Tibial artery (tissue), 4 donors: ENCODE results near the gene RAP1GAP2.
A peak's percentile ranks its signal among the peaks of the same experiment; 100 is the strongest.

Experiments used
- DNase-seq, 2 donors: peaks; one replicate each; pipeline ENCODE4 v3.0.0-alpha.2; 2019
- H3K27ac ChIP-seq, 2 donors: fragments of 200-600 bp; sonication (generic) in 1 of 2; 1 replicate in 1 of 2; 2 replicates in 1 of 2; pipeline ENCODE4 v1.5.1; 2018 to 2019; ENCODE audit warnings: mild to moderate bottlenecking in 1 of 2
- H3K27me3 ChIP-seq, 2 donors: fragments of 200-600 bp; sonication (generic) in 1 of 2; one replicate each; pipeline versions ENCODE4 v1.5.1 to v1.6.0; 2016 to 2019
- H3K36me3 ChIP-seq, 3 donors: fragments of 200-600 bp; sonication (generic) in 2 of 3; one replicate each; pipeline ENCODE4 v1.5.1; 2016 to 2019; ENCODE audit warnings: mild to moderate bottlenecking in 2 of 3
- H3K4me1 ChIP-seq, 4 donors: fragments of 200-600 bp; sonication (generic) in 2 of 4; 1 replicate in 3 of 4; 2 replicates in 1 of 4; pipeline ENCODE4 v1.5.1; 2016 to 2019
- H3K4me3 ChIP-seq, 2 donors: fragments of 200-600 bp; sonication (generic) in 1 of 2; 1 replicate in 1 of 2; 2 replicates in 1 of 2; pipeline ENCODE4 v1.5.1; 2018 to 2019; ENCODE audit warnings: mild to moderate bottlenecking in 2 of 2
- H3K9me3 ChIP-seq, 3 donors: fragments of 200-600 bp; sonication (generic) in 1 of 3; one replicate each; pipeline ENCODE4 v1.5.1; 2016 to 2019
- intact Hi-C: fragments of 100-400 bp; cut with DNase I; formaldehyde crosslinking; loops from one replicate; pipeline ENCODE4 v1.15.0; 2023; ENCODE audit warnings: low total_unique reads
- TF ChIP-seq, protein P1 (sequence below), 2 experiments: fragments of 200-600 bp in 1 of 2; fragments of 450-650 bp in 1 of 2; IDR thresholded peaks; one replicate each; pipeline ENCODE4 v1.5.1; 2017 to 2019; ENCODE audit warnings: antibody characterized with exemption in 2 of 2, mild to moderate bottlenecking in 1 of 2, moderate library complexity in 1 of 2

RAP1GAP2 gene

DNA sequence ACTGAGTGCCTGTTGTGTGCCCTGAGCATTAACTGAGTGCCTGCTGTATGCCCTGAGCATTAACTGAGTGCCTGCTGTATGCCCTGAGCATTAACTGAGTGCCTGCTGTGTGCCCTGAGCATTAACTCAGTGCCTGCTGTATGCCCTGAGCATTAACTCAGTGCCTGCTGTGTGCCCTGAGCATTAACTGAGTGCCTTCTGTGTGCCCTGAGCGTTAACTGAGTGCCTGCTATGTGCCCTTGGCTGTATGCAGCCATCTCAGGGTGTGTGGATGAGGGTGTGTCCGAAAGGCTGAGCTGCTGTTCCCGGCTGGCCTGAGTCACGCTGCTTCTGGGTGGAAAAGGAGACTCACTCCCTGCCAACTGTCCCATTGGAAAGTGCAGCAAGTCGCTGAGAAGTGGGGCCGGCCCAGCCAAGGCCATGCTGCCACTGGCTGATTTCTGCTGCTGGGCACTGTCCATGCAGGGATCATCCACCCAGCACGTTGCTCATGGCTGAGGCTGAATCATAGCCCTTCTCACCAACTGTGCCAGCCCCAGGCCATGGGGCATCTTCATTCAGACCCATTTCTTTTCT, 153.3 kb downstream of the RAP1GAP2 start:
- TF ChIP-seq, protein P1, sequence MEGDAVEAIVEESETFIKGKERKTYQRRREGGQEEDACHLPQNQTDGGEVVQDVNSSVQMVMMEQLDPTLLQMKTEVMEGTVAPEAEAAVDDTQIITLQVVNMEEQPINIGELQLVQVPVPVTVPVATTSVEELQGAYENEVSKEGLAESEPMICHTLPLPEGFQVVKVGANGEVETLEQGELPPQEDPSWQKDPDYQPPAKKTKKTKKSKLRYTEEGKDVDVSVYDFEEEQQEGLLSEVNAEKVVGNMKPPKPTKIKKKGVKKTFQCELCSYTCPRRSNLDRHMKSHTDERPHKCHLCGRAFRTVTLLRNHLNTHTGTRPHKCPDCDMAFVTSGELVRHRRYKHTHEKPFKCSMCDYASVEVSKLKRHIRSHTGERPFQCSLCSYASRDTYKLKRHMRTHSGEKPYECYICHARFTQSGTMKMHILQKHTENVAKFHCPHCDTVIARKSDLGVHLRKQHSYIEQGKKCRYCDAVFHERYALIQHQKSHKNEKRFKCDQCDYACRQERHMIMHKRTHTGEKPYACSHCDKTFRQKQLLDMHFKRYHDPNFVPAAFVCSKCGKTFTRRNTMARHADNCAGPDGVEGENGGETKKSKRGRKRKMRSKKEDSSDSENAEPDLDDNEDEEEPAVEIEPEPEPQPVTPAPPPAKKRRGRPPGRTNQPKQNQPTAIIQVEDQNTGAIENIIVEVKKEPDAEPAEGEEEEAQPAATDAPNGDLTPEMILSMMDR (IDR thresholded peaks at IDR 0.05) = no peak
- Histone ChIP-seq H3K27me3 (no peaks in the 10 kb centered on the region), H3K9me3 (no peaks in the 10 kb centered on the region), H3K4me1 (no peaks in the 10 kb centered on the region), H3K4me3 (no peak overlapping the region), H3K27ac (no peak overlapping the region), H3K36me3 (no peaks in the 10 kb centered on the region)
- intact Hi-C loops = no loop called here
- peak in 1 of 2 donors; percentile 75 for DNase-seq

DNA sequence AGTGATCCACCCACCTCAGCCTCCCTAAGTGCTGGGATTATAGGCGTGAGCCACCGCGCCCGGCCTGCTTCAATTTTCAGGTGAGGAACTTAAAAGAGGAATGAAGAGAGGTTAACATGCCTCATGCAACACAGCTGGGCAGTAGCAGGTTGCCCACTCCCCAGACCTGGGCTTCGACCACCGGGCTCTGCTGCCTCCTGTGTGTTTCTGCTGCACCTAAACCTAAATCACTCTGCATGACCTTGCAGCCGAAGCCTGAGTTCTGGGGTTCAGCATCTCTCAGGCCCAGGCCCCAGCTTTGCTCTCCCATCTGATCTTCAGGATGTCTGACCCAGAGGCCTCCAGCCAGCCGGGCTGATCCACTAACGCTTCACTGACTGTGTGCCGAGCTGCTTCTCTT, 154.6 kb downstream of the RAP1GAP2 start:
- intact Hi-C loops = no loop called here
- Histone ChIP-seq H3K4me1 (no peaks in the 10 kb centered on the region), H3K9me3 (no peaks in the 10 kb centered on the region), H3K4me3 (no peak overlapping the region), H3K36me3 (no peaks in the 10 kb centered on the region), H3K27me3 (no peaks in the 10 kb centered on the region), H3K27ac (no peak overlapping the region)
- TF ChIP-seq, protein P1 (IDR thresholded peaks at IDR 0.05) = no peak
- no peak for DNase-seq

DNA sequence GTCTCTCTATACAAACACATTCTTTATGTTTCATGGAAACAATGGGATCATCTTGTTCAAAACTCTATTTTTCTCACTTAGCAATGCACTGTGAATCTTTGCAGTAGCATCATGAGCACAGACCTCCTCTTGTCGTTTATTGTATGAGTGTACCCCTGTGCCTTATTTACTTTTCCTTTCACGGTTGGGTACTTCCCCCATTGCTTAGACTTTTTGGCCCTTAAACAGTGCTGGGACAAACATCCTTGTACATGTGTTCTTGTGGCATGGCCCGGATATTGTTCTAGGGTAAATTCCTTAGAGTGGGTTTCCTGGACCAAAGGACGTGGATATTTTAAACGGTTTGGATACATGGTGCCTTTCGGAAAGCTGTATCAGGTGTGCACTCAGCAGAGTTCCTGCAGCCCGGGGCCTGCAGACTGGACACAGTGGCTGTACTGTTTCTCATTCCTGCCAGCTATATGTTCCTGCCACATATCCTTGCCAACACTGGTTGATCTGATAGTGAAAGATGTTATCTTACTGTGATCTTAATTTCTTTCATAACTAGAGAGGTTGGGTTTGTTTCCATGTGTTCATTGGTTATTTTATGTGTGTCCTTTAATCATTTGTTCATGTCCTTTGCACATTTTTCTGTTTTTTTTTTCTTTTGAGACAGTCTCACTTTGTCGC, 156.1 kb downstream of the RAP1GAP2 start:
- H3K9me3 ChIP-seq = no peaks in the 10 kb centered on the region
- no peak for DNase-seq
- no peaks in the 10 kb centered on the region for H3K36me3 ChIP-seq
- no peaks in the 10 kb centered on the region for H3K27me3 ChIP-seq
- H3K4me1 ChIP-seq = no peaks in the 10 kb centered on the region
- intact Hi-C loops = no loop called here
- TF ChIP-seq, protein P1 (IDR thresholded peaks at IDR 0.05) = no peak
- H3K4me3 ChIP-seq = no peak overlapping the region
- H3K27ac ChIP-seq = no peak overlapping the region

DNA sequence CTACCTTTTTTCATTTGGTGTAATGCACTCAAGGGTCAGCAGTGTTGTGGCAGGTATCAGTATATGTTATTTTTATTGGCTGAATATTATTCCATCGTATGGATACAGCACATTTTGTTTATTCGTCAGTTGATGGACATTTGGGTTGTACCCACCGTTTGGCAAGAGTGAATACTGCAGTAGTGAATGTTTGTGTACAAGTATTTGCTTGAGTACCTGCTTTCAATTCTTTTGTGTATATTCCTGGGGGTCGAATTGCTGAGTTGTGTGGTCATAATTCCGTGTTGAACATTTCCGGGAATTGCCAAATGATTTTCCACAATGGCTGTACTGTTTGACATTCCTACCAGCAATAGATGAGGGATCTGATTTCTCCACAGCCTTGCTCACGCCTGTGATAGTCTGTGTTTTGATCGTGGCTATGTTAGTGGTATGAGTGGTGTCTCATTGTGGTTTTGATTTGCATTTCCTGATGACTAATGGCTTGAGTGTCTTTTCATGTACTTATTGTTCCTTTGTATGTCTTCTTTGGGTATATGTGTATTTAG, 158.7 kb downstream of the RAP1GAP2 start:
- no peak for DNase-seq
- Histone ChIP-seq H3K9me3 (no peaks in the 10 kb centered on the region), H3K27ac (no peak overlapping the region), H3K4me3 (no peak overlapping the region), H3K36me3 (no peaks in the 10 kb centered on the region), H3K4me1 (no peaks in the 10 kb centered on the region), H3K27me3 (no peaks in the 10 kb centered on the region)
- intact Hi-C loops = no loop called here
- TF ChIP-seq, protein P1 (IDR thresholded peaks at IDR 0.05) = no peak

DNA sequence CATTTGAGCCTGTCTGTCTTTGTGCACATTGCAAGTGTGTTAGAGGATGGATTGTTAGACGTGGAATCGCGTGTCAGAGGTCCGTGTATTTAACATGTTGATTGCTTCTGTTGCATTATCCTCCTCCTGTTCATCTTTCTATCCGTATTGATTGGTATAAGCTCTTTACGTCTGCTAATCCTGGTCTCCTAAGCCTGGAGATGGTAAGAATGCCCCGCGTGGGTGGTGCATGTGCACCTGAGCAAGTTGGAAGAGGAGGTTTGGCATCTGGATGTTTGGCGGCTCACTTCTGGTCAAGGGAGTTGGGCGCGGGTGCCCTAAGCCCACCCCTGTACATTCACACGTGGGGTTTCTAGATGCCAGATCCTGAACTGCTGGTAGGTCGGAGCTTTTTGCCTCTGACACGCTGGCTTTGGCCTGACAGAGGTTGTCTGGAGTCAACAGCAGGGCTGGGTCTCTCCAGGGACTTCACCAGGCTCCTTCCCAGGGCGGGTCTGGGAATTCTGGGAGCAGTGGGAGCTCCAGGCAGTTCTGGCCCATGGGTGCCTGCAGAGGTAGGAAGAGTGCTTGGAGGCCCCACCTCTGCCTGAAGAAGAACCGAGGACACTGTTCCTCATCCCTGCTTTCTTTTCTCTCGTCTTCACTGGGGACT, 159.8 kb downstream of the RAP1GAP2 start:
- H3K27me3 ChIP-seq = no peaks in the 10 kb centered on the region
- H3K36me3 ChIP-seq = no peaks in the 10 kb centered on the region
- no peak overlapping the region for H3K27ac ChIP-seq
- TF ChIP-seq, protein P1 (IDR thresholded peaks at IDR 0.05) = no peak
- no peak overlapping the region for H3K4me3 ChIP-seq
- H3K4me1 ChIP-seq = peaks cover 0 to 4% (median 0%) of the 10 kb centered on the region in 4 donors
- H3K9me3 ChIP-seq = no peaks in the 10 kb centered on the region
- intact Hi-C loops = no loop called here
- no peak for DNase-seq
